ENCODE results near the gene SHKBP1. TPM values are rescaled to one million over a fixed set of nuclear protein-coding genes. Genes with fewer than 3 reads are reported as not detected.

Gene SHKBP1
- total and polyA plus RNA-seq, 10 of the 15 experiments (the other 5 are each of a cell fraction or from before 2014, with no cell fraction given) = 2.3 to 123 (median 67.0) TPM

DNA sequence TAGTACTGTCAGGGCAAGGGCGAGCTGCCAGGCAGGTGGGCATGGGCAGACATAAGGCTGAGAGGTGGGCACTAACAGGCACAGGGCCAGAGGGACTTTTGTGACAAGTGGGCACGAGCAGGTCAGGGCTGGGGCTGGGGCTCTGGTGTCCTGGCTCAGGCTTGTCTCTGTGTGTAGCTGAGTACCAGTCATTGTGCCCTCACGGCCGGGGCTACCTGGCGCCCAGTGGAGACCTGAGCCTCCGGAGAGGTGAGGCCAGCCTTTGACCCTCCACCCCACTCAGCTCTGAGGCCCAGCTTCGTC is 46.1 kb downstream of the SHKBP1 start:
- DNase-seq (ENCODE audit: low read depth, low spot score) = no peak
- H3K79me2 ChIP-seq (ENCODE audit: control insufficient read depth, insufficient read depth, low read length) = no peaks in the 10 kb centered on the region
- no peaks in the 10 kb centered on the region; a peak in 1 of 4 replicates for H3K36me3 ChIP-seq (ENCODE audit: control insufficient read depth in 2 of 2, insufficient read depth in 2 of 2, low read length in 1 of 2)
- no peaks in the 10 kb centered on the region; the same call in 2 of the 3 replicates for H3K9me3 ChIP-seq (replicated peaks; ENCODE audit: control insufficient read depth, insufficient read depth, low read length)
- TF ChIP-seq WRNIP1 (IDR thresholded peaks at IDR 0.05; ENCODE audit: borderline replicate concordance, low read depth, low read length) (no peak), NR2C1 (IDR thresholded peaks at IDR 0.05) (no peak), ZNF217 (IDR thresholded peaks at IDR 0.05) (no peak), NFXL1 (IDR thresholded peaks at IDR 0.05; ENCODE audit: borderline replicate concordance) (no peak), POLR2A (IDR thresholded peaks at IDR 0.05; ENCODE audit: low read depth, low read length) (no peak), SIN3A (IDR thresholded peaks at IDR 0.05; ENCODE audit: low read depth, low read length) (no peak), IKZF1 (conservative IDR thresholded peaks at IDR 0.05) (no peak)
- TF ChIP-seq, protein P1, sequence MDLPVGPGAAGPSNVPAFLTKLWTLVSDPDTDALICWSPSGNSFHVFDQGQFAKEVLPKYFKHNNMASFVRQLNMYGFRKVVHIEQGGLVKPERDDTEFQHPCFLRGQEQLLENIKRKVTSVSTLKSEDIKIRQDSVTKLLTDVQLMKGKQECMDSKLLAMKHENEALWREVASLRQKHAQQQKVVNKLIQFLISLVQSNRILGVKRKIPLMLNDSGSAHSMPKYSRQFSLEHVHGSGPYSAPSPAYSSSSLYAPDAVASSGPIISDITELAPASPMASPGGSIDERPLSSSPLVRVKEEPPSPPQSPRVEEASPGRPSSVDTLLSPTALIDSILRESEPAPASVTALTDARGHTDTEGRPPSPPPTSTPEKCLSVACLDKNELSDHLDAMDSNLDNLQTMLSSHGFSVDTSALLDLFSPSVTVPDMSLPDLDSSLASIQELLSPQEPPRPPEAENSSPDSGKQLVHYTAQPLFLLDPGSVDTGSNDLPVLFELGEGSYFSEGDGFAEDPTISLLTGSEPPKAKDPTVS (IDR thresholded peaks at IDR 0.05; ENCODE audit: low read depth, low read length) = no peak
- H3K4me2 ChIP-seq (ENCODE audit: control insufficient read depth, insufficient read depth) = no peak overlapping the region
- in situ Hi-C loops (cut with MboI) = no loop called here
- H3K4me3 ChIP-seq = no peak overlapping the region
- BruUV-seq (replicated peaks) = no TSS peak
- ChIA-PET CTCF (no interaction called here), RAD21 (ENCODE audit: unreplicated experiment) (no interaction called here), POLR2A (interaction anchor here (0.6 kb wide), 1 partner anchor 134 kb away, joined by 3 read pairs; no protein-coding TSS in a partner anchor), SMC1A (ENCODE audit: uncharacterized antibody, unreplicated experiment) (interaction anchor here (1.3 kb wide), 1 partner anchor 319 kb away, joined by 4 read pairs; no protein-coding TSS in a partner anchor)
- H3K9ac ChIP-seq (ENCODE audit: control insufficient read depth, insufficient read depth, low read length) = no peak overlapping the region
- 96% methylated on average over 5 of the region's 7 CpGs for WGBS (ENCODE audit: insufficient coverage, insufficient replicate concordance, low lambda C conversion rate, missing lambda C conversion rate)
- intact Hi-C loops (cut with micrococcal nuclease; ENCODE audit: unreplicated experiment) = no loop called here
- no peak for ATAC-seq
- no peaks in the 10 kb centered on the region for H4K20me1 ChIP-seq (ENCODE audit: control insufficient read depth, insufficient read depth)
- no peak for FAIRE-seq
- peaks cover 7% of the 10 kb centered on the region; the same call in 1 of the 2 replicates for H3K4me1 ChIP-seq (ENCODE audit: control insufficient read depth, insufficient read depth, low read length)
- H3K27ac ChIP-seq (ENCODE audit: control insufficient read depth, insufficient read depth) = no peak overlapping the region
- H2AFZ ChIP-seq (ENCODE audit: control insufficient read depth, low read depth, low read length) = no peak overlapping the region
- no peaks in the 10 kb centered on the region for H3K27me3 ChIP-seq (replicated peaks in 1 of 2; ENCODE audit: control insufficient read depth in 2 of 2, insufficient read depth in 2 of 2, low read length in 1 of 2)
